Activated naive CD4-positive, alpha-beta T cell treated with anti-CD3 and anti-CD28 coated beads, Interleukin-2, amount 50 U/mL, for 72 hours (primary cell): ENCODE data around the gene PAX8. TPM values are rescaled to one million over a fixed set of nuclear protein-coding genes. Genes with fewer than 3 reads are reported as not detected.
A peak's percentile ranks its signal among the peaks of the same experiment; 100 is the strongest.
"Not testable (repeated sequence)": the region's sequence is repeated elsewhere in the genome, so short reads cannot be mapped to it uniquely, and the experiment has no call there.

Experiments
- ATAC-seq, 2 donors: fragments of 150-1000 bp; cut with Tn5 transposase; 2 replicates each; pipeline ENCODE4 v1.10.0; 2021; ENCODE audit warnings: mild to moderate bottlenecking in 2 of 2, moderate library complexity in 2 of 2
- DNase-seq, 2 donors: peaks; one replicate each; pipeline ENCODE4 v3.0.0; 2021 to 2022; ENCODE audit warnings: low spot score in 2 of 2
- H3K27ac Mint-ChIP-seq, 2 donors: one replicate each; pipeline ENCODE4 v1.8.0; 2022; ENCODE audit warnings: mild to moderate bottlenecking in 2 of 2, mixed read lengths in 2 of 2
- H3K36me3 Mint-ChIP-seq, 2 donors: one replicate each; pipeline ENCODE4 v1.8.0; 2022; ENCODE audit warnings: mixed read lengths in 2 of 2
- H3K9me3 Mint-ChIP-seq, 2 donors: one replicate each; pipeline ENCODE4 v1.8.0; 2022; ENCODE audit warnings: mixed read lengths in 2 of 2
- total RNA-seq, 2 donors: library from RNA; stranded (reverse); gene quantifications; one replicate each; pipeline ENCODE4 v1.2.3, GENCODE V29; 2022

The PAX8 gene
- total RNA-seq, 2 donors from 2014 or later: 0.35 to 1.3 TPM

GRCh38 chr2:113253453-113253852, 25.3 kb downstream of the PAX8 start:
- no peak for ATAC-seq
- Mint-ChIP-seq H3K9me3 (no peaks in the 10 kb centered on the region), H3K27ac (no peak overlapping the region), H3K36me3 (no peaks in the 10 kb centered on the region)
- DNase-seq: no peak

- H3K27ac Mint-ChIP-seq: no peak overlapping the region
- no peak for DNase-seq
- no peak for ATAC-seq
- H3K36me3 Mint-ChIP-seq: no peaks in the 10 kb centered on the region
- H3K9me3 Mint-ChIP-seq: no peaks in the 10 kb centered on the region
Measured at GRCh38 chr2:113252047-113252590, 26.6 kb downstream of the PAX8 start.

GRCh38 chr2:113251118-113251517, 27.6 kb downstream of the PAX8 start:
- Mint-ChIP-seq H3K27ac (peak overlapping the region in 1 of 2 donors; percentile 37), H3K36me3 (no peaks in the 10 kb centered on the region), H3K9me3 (no peaks in the 10 kb centered on the region)
- ATAC-seq: peak; percentile 23 to 58
- no peak for DNase-seq

GRCh38 chr2:113248997-113249770, 29.5 kb downstream of the PAX8 start:
- Mint-ChIP-seq H3K36me3 (no peaks in the 10 kb centered on the region), H3K27ac (no peak overlapping the region), H3K9me3 (no peaks in the 10 kb centered on the region)
- peak; percentile 81 to 82 for ATAC-seq
- peak; percentile 81 to 83 for DNase-seq

GRCh38 chr2:113246606-113247005, 32.1 kb downstream of the PAX8 start:
- no peak for DNase-seq

GRCh38 chr2:113245276-113245711, 33.4 kb downstream of the PAX8 start:
- Mint-ChIP-seq H3K9me3 (no peaks in the 10 kb centered on the region), H3K36me3 (no peaks in the 10 kb centered on the region), H3K27ac (no peak overlapping the region)
- ATAC-seq (no peak), DNase-seq (no peak)

More at GRCh38 chr2:113246606-113247005, 32.1 kb downstream of the PAX8 start:
- H3K9me3 Mint-ChIP-seq: no peaks in the 10 kb centered on the region
- H3K27ac Mint-ChIP-seq: no peak overlapping the region
- H3K36me3 Mint-ChIP-seq: no peaks in the 10 kb centered on the region
- no peak for ATAC-seq

GRCh38 chr2:113242327-113242726, 36.4 kb downstream of the PAX8 start:
- no peak for DNase-seq
- Mint-ChIP-seq H3K9me3 (no peaks in the 10 kb centered on the region), H3K36me3 (no peaks in the 10 kb centered on the region), H3K27ac (peak overlapping the region in 1 of 2 donors; percentile 26)
- ATAC-seq: no peak

- no peaks in the 10 kb centered on the region for H3K36me3 Mint-ChIP-seq
- DNase-seq (peak in 1 of 2 donors; percentile 75), ATAC-seq (peak; percentile 94 to 98)
- no peaks in the 10 kb centered on the region for H3K9me3 Mint-ChIP-seq
- peak overlapping the region in 1 of 2 donors; percentile 50 for H3K27ac Mint-ChIP-seq
Measured at GRCh38 chr2:113240915-113241911, 37.5 kb downstream of the PAX8 start.

GRCh38 chr2:113240150-113240914, 38.4 kb downstream of the PAX8 start:
- Mint-ChIP-seq H3K9me3 (no peaks in the 10 kb centered on the region), H3K36me3 (no peaks in the 10 kb centered on the region), H3K27ac (peak overlapping the region in 1 of 2 donors; percentile 50)
- DNase-seq (no peak), ATAC-seq (peak; percentile 15 to 45)

GRCh38 chr2:113238871-113239839, 39.6 kb downstream of the PAX8 start:
- H3K36me3 Mint-ChIP-seq: no peaks in the 10 kb centered on the region
- no peak overlapping the region for H3K27ac Mint-ChIP-seq
- DNase-seq (no peak), ATAC-seq (no peak)
- H3K9me3 Mint-ChIP-seq: no peaks in the 10 kb centered on the region

- Mint-ChIP-seq H3K9me3 (no peaks in the 10 kb centered on the region), H3K36me3 (no peaks in the 10 kb centered on the region)
Measured at GRCh38 chr2:113237604-113238160, 41.0 kb downstream of the PAX8 start.

GRCh38 chr2:113236367-113237159, 42.2 kb downstream of the PAX8 start:
- Mint-ChIP-seq H3K27ac (no peak overlapping the region), H3K36me3 (no peaks in the 10 kb centered on the region), H3K9me3 (no peaks in the 10 kb centered on the region)
- DNase-seq: no peak
- no peak for ATAC-seq

More at GRCh38 chr2:113237604-113238160, 41.0 kb downstream of the PAX8 start:
- DNase-seq (no peak), ATAC-seq (no peak)
- no peak overlapping the region for H3K27ac Mint-ChIP-seq

GRCh38 chr2:113235347-113236226, 43.1 kb downstream of the PAX8 start:
- not testable (repeated sequence) for H3K36me3 Mint-ChIP-seq
- peak; percentile 83 to 89 for ATAC-seq

More at GRCh38 chr2:113235347-113236226, 43.1 kb downstream of the PAX8 start:
- H3K9me3 Mint-ChIP-seq: not testable (repeated sequence)
- H3K27ac Mint-ChIP-seq: peak overlapping the region; percentile 85 to 88
- peak in 1 of 2 donors; percentile 64 for DNase-seq
